Epithelial cell of esophagus (primary cell): ENCODE results near the gene SCAF11.
A peak's percentile ranks its signal among the peaks of the same experiment; 100 is the strongest.
"Not testable (repeated sequence)": the region's sequence is repeated elsewhere in the genome, so short reads cannot be mapped to it uniquely, and the experiment has no call there.

Experiments
- DNase-seq: peaks from one replicate; pipeline ENCODE4 v3.0.0; 2010; ENCODE audit warnings: low read depth
- H3K4me3 ChIP-seq: 2 replicates; pipeline ENCODE4 v1.5.1; 2011; ENCODE audit warnings: mild to moderate bottlenecking, low read length, control low read depth
- CTCF ChIP-seq: IDR thresholded peaks from 2 replicates; pipeline ENCODE4 v1.5.1; 2011; ENCODE audit warnings: low read depth, mild to moderate bottlenecking, low read length, control low read depth, inconsistent platforms; ENCODE audit not compliant: insufficient read depth; ENCODE audit errors: missing control alignments

SCAF11 gene

GRCh38 chr12:46005151-46005797 is 14.9 kb upstream of the SCAF11 start:
- peak; percentile 15 for TF ChIP-seq CTCF
- no peak overlapping the region for H3K4me3 ChIP-seq
- DNase-seq: peak; percentile 19

DNA sequence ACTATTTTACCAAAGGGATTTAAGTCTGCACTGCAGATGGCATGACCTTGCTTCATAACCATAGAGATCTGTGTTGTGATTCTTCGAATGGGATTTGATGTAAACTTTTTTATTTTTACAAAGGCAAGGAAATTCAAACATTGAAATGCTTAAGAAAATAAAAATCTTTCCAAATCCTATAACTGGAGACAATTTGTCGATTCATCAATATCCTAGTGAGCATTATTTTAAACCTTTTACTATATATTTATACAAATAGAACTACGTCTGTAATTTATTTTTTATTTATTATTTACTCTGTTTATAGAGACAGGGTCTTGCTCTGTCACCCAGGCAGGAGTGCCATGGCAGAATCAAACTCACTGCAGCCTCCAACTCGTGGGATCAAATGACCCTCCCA is 14.3 kb upstream of the SCAF11 start:
- no peak overlapping the region for H3K4me3 ChIP-seq
- no peak for DNase-seq
- TF ChIP-seq CTCF: no peak

GRCh38 chr12:46000076-46000475 is 9.7 kb upstream of the SCAF11 start:
- not testable (repeated sequence) for H3K4me3 ChIP-seq, DNase-seq

- no peak for TF ChIP-seq CTCF
- H3K4me3 ChIP-seq: no peak overlapping the region
These were observed 4.4 kb upstream of the SCAF11 start for GRCh38 chr12:45994736-45995135.

DNA sequence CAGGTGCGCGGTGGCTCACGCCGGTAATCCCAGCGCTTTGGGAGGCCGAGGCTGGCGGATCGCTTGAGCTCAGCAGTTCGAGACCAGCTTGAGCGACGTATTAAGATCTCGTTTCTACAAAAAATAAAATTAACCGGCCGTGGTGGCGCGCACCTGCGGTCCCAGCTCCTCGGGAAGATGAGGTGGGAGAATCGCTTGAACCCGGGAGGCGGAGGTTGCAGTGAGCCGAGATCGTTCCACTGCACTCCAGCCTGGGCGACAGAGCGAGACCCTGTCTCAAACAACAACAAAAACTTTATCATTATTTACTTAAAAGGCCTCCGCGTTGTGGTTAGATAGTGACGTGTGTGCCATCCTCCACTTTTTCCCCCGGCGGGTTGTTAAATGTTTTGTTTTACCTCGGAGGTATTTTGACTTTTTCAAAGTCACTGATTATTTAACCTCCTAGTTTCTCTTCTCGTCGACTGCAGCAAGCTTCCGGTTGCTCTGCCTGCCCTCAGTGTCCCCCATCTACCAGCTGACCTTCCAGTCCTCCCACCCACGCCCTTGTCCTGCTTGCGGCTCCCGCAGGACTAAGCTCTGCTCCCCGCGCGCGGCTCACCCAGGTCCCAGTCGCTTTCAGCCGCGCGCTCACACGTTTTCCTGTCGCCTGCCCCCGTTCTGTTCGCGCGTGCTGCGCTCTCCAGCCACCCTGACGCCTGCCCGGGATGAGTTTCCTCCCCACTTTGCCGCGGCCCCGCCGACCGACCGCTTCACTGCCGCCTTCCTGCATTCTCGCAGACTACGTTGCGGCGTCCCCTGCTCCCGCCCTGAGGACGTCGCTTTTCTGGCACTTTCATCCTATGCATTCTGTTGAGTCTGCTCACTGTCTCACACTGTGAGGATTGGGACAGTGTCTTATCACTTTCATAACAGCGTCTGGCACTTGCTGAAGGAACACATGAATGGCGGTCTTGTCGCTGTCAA is 1.2 kb upstream of the SCAF11 start:
- peak overlapping the region; percentile 73 for H3K4me3 ChIP-seq
- no peak for TF ChIP-seq CTCF
- DNase-seq: peak; percentile 61

More at GRCh38 chr12:45994736-45995135, 4.4 kb upstream of the SCAF11 start:
- no peak for DNase-seq

DNA sequence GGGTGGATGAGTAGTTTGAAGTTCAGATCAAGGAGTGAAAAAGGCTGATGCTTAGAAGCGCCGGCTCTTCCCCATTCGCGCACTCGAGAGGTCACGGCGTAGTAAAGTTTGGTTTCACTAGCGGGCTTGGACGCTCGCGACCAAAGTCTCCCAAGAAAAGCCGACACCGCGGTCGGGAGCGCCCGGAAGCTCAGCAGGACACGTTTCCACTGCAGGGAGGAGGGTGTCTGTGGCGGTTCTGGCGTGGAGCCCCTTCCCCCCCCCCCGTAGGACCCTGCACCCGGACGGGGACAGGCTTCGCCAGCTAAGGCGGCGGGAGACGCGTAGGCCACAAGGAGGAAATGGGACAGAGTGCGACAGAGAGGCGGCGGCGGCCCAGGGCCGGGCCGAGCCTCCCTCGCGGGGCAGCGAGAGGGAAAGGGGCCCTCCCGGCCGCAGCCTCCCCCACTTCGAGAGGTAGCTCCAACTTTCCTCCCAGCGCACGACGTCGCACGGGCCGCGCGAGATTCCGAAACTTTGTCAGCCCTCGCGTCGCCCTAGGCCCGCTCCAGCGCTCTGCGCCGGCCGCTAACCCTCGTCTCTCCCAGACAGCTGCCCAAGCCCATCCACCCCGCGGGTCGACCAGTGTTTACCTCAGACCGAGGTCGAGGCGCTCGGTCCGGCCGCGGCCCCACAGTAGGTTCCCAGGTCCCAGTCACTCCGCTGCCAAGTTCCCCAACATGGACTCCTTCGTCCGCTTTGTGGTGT is 480 bp downstream of the SCAF11 start:
- peak; percentile 62 for DNase-seq
- TF ChIP-seq CTCF: no peak

DNA sequence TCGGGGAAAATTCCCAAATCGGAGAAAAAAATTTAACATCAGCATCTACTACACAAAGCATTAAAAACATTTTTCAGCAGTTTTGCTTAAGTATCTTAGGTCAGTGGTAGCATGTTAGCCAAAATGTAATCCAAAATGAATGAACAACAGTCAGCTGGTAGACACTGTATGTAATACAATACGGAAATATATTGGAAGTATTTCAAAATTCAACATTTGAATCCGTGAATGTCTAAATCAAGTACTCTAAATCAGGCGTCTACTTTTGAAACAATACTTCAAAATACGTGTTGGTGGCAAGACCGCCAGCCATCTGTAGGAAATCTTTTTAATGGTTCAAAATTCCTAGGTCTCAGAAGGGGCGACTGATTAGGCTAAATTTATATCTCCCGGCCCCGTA is 1.1 kb downstream of the SCAF11 start:
- H3K4me3 ChIP-seq: peak overlapping the region; percentile 96
- no peak for TF ChIP-seq CTCF
- no peak for DNase-seq

More for the DNA sequence above, 480 bp downstream of the SCAF11 start:
- peak overlapping the region; percentile 96 for H3K4me3 ChIP-seq
